ENCODE data around the gene PRRG1. TPM values are rescaled to one million over a fixed set of nuclear protein-coding genes. Genes with fewer than 3 reads are reported as not detected.
"Not testable (repeated sequence)": the region's sequence is repeated elsewhere in the genome, so short reads cannot be mapped to it uniquely, and the experiment has no call there.

The PRRG1 gene
- polyA plus RNA-seq = 1 to 10 TPM; 1.8 to 1.9 TPM

- peak within 1 kb of the TSS; percentile 56 to 68 for H3K4me3 ChIP-seq (ENCODE audit: low read depth in 1 of 2, low read length in 2 of 2)
- H3K9me3 ChIP-seq (ENCODE audit: control insufficient read depth in 2 of 2, insufficient read depth in 1 of 2, low read depth in 1 of 2, low read length in 1 of 2) = no peaks in the 10 kb centered on the region
- no peaks in the 10 kb centered on the region for H3K27me3 ChIP-seq (ENCODE audit: control insufficient read depth in 1 of 2, insufficient read depth in 2 of 2, low read length in 2 of 2)
- no peaks in the 10 kb centered on the region for H3K4me1 ChIP-seq (ENCODE audit: control insufficient read depth in 2 of 2, insufficient read depth in 2 of 2, low read length in 1 of 2)
- no peaks in the 10 kb centered on the region for H3K36me3 ChIP-seq (ENCODE audit: control insufficient read depth in 2 of 2, insufficient read depth in 2 of 2, low read length in 1 of 2)
- peak within 1 kb of the TSS; percentile 38 to 73 for H3K27ac ChIP-seq (ENCODE audit: low read depth in 2 of 2, low read length in 1 of 2)
- 1 to 24% methylated on average over 50 to 59 of the region's 61 CpGs for whole genome bisulfite sequencing, 2 donors
Observed at GRCh38 chrX:37349221-37350033, at the start of gene PRRG1. TSS of gene PRRG1 (plus strand) at chrX:37349364. CDS start at chrX:37406250, 56,886 bp downstream.

- Histone ChIP-seq H3K9me3 (ENCODE audit: control insufficient read depth in 2 of 2, insufficient read depth in 1 of 2, low read depth in 1 of 2, low read length in 1 of 2) (no peaks in the 10 kb centered on the region), H3K27me3 (ENCODE audit: control insufficient read depth in 1 of 2, insufficient read depth in 2 of 2, low read length in 2 of 2) (no peaks in the 10 kb centered on the region), H3K4me3 (ENCODE audit: low read depth in 1 of 2, low read length in 2 of 2) (no peak overlapping the region), H3K27ac (ENCODE audit: low read depth in 2 of 2, low read length in 1 of 2) (no peak overlapping the region), H3K4me1 (ENCODE audit: control insufficient read depth in 2 of 2, insufficient read depth in 2 of 2, low read length in 1 of 2) (no peaks in the 10 kb centered on the region), H3K36me3 (ENCODE audit: control insufficient read depth in 2 of 2, insufficient read depth in 2 of 2, low read length in 1 of 2) (no peaks in the 10 kb centered on the region)
- 26 to 30% methylated on average over 1 of the region's 1 CpG for WGBS, 2 donors
Observed at GRCh38 chrX:37302569-37302968, 46.6 kb upstream of the PRRG1 start.

- 56 to 93% methylated on average over 1 of the region's 2 CpGs for WGBS, 2 donors
- H3K27me3 ChIP-seq (ENCODE audit: control insufficient read depth in 1 of 2, insufficient read depth in 2 of 2, low read length in 2 of 2); H3K27ac ChIP-seq (ENCODE audit: low read depth in 2 of 2, low read length in 1 of 2); H3K36me3 ChIP-seq (ENCODE audit: control insufficient read depth in 2 of 2, insufficient read depth in 2 of 2, low read length in 1 of 2); H3K4me3 ChIP-seq (ENCODE audit: low read depth in 1 of 2, low read length in 2 of 2); H3K4me1 ChIP-seq (ENCODE audit: control insufficient read depth in 2 of 2, insufficient read depth in 2 of 2, low read length in 1 of 2); H3K9me3 ChIP-seq (ENCODE audit: control insufficient read depth in 2 of 2, insufficient read depth in 1 of 2, low read depth in 1 of 2, low read length in 1 of 2): not testable (repeated sequence)
Observed at GRCh38 chrX:37305238-37305637, 43.9 kb upstream of the PRRG1 start.

GRCh38 chrX:37314531-37314930 lies 34.6 kb upstream of the PRRG1 start:
- no peak overlapping the region for H3K27ac ChIP-seq (ENCODE audit: low read depth in 2 of 2, low read length in 1 of 2)
- H3K27me3 ChIP-seq (ENCODE audit: control insufficient read depth in 1 of 2, insufficient read depth in 2 of 2, low read length in 2 of 2) = no peaks in the 10 kb centered on the region
- no peaks in the 10 kb centered on the region for H3K9me3 ChIP-seq (ENCODE audit: control insufficient read depth in 2 of 2, insufficient read depth in 1 of 2, low read depth in 1 of 2, low read length in 1 of 2)
- H3K4me3 ChIP-seq (ENCODE audit: low read depth in 1 of 2, low read length in 2 of 2) = no peak overlapping the region
- no peaks in the 10 kb centered on the region for H3K36me3 ChIP-seq (ENCODE audit: control insufficient read depth in 2 of 2, insufficient read depth in 2 of 2, low read length in 1 of 2)
- H3K4me1 ChIP-seq (ENCODE audit: control insufficient read depth in 2 of 2, insufficient read depth in 2 of 2, low read length in 1 of 2) = no peaks in the 10 kb centered on the region

GRCh38 chrX:37315511-37316248 lies 33.5 kb upstream of the PRRG1 start:
- no peaks in the 10 kb centered on the region for H3K36me3 ChIP-seq (ENCODE audit: control insufficient read depth in 2 of 2, insufficient read depth in 2 of 2, low read length in 1 of 2)
- no peak overlapping the region for H3K27ac ChIP-seq (ENCODE audit: low read depth in 2 of 2, low read length in 1 of 2)
- no peak overlapping the region for H3K4me3 ChIP-seq (ENCODE audit: low read depth in 1 of 2, low read length in 2 of 2)
- H3K9me3 ChIP-seq (ENCODE audit: control insufficient read depth in 2 of 2, insufficient read depth in 1 of 2, low read depth in 1 of 2, low read length in 1 of 2) = no peaks in the 10 kb centered on the region
- 60 to 82% methylated on average over 4 of the region's 4 CpGs for WGBS, 2 donors
- no peaks in the 10 kb centered on the region for H3K4me1 ChIP-seq (ENCODE audit: control insufficient read depth in 2 of 2, insufficient read depth in 2 of 2, low read length in 1 of 2)
- H3K27me3 ChIP-seq (ENCODE audit: control insufficient read depth in 1 of 2, insufficient read depth in 2 of 2, low read length in 2 of 2) = no peaks in the 10 kb centered on the region

- no peaks in the 10 kb centered on the region for H3K36me3 ChIP-seq (ENCODE audit: control insufficient read depth in 2 of 2, insufficient read depth in 2 of 2, low read length in 1 of 2)
- no peak overlapping the region for H3K27ac ChIP-seq (ENCODE audit: low read depth in 2 of 2, low read length in 1 of 2)
- H3K27me3 ChIP-seq (ENCODE audit: control insufficient read depth in 1 of 2, insufficient read depth in 2 of 2, low read length in 2 of 2) = no peaks in the 10 kb centered on the region
- H3K4me3 ChIP-seq (ENCODE audit: low read depth in 1 of 2, low read length in 2 of 2) = no peak overlapping the region
- H3K9me3 ChIP-seq (ENCODE audit: control insufficient read depth in 2 of 2, insufficient read depth in 1 of 2, low read depth in 1 of 2, low read length in 1 of 2) = no peaks in the 10 kb centered on the region
- WGBS, 2 donors = 73 to 77% methylated on average over 5 of the region's 5 CpGs
- H3K4me1 ChIP-seq (ENCODE audit: control insufficient read depth in 2 of 2, insufficient read depth in 2 of 2, low read length in 1 of 2) = no peaks in the 10 kb centered on the region
Observed at GRCh38 chrX:37320541-37321203, 28.5 kb upstream of the PRRG1 start.

GRCh38 chrX:37330642-37331041 lies 18.5 kb upstream of the PRRG1 start:
- no peaks in the 10 kb centered on the region for H3K4me1 ChIP-seq (ENCODE audit: control insufficient read depth in 2 of 2, insufficient read depth in 2 of 2, low read length in 1 of 2)
- no peaks in the 10 kb centered on the region for H3K36me3 ChIP-seq (ENCODE audit: control insufficient read depth in 2 of 2, insufficient read depth in 2 of 2, low read length in 1 of 2)
- H3K27me3 ChIP-seq (ENCODE audit: control insufficient read depth in 1 of 2, insufficient read depth in 2 of 2, low read length in 2 of 2) = peaks cover 0 to 7% of the 10 kb centered on the region in 2 donors
- WGBS, 2 donors = 71 to 87% methylated on average over 1 of the region's 1 CpG
- H3K9me3 ChIP-seq (ENCODE audit: control insufficient read depth in 2 of 2, insufficient read depth in 1 of 2, low read depth in 1 of 2, low read length in 1 of 2) = no peaks in the 10 kb centered on the region
- no peak overlapping the region for H3K4me3 ChIP-seq (ENCODE audit: low read depth in 1 of 2, low read length in 2 of 2)
- no peak overlapping the region for H3K27ac ChIP-seq (ENCODE audit: low read depth in 2 of 2, low read length in 1 of 2)

- no peaks in the 10 kb centered on the region for H3K4me1 ChIP-seq (ENCODE audit: control insufficient read depth in 2 of 2, insufficient read depth in 2 of 2, low read length in 1 of 2)
- no peak overlapping the region for H3K4me3 ChIP-seq (ENCODE audit: low read depth in 1 of 2, low read length in 2 of 2)
- WGBS, 2 donors = 36 to 40% methylated on average over 4 of the region's 4 CpGs
Observed at GRCh38 chrX:37331546-37331945, 17.6 kb upstream of the PRRG1 start.

GRCh38 chrX:37332055-37332454 lies 17.1 kb upstream of the PRRG1 start:
- H3K4me3 ChIP-seq (ENCODE audit: low read depth in 1 of 2, low read length in 2 of 2) = no peak overlapping the region
- no peaks in the 10 kb centered on the region for H3K9me3 ChIP-seq (ENCODE audit: control insufficient read depth in 2 of 2, insufficient read depth in 1 of 2, low read depth in 1 of 2, low read length in 1 of 2)
- H3K27ac ChIP-seq (ENCODE audit: low read depth in 2 of 2, low read length in 1 of 2) = no peak overlapping the region
- H3K27me3 ChIP-seq (ENCODE audit: control insufficient read depth in 1 of 2, insufficient read depth in 2 of 2, low read length in 2 of 2) = peaks cover 0 to 7% of the 10 kb centered on the region in 2 donors
- no peaks in the 10 kb centered on the region for H3K36me3 ChIP-seq (ENCODE audit: control insufficient read depth in 2 of 2, insufficient read depth in 2 of 2, low read length in 1 of 2)
- 27 to 39% methylated on average over 2 of the region's 2 CpGs for WGBS, 2 donors
- no peaks in the 10 kb centered on the region for H3K4me1 ChIP-seq (ENCODE audit: control insufficient read depth in 2 of 2, insufficient read depth in 2 of 2, low read length in 1 of 2)

More at GRCh38 chrX:37331546-37331945, 17.6 kb upstream of the PRRG1 start:
- Histone ChIP-seq H3K9me3 (ENCODE audit: control insufficient read depth in 2 of 2, insufficient read depth in 1 of 2, low read depth in 1 of 2, low read length in 1 of 2) (no peaks in the 10 kb centered on the region), H3K36me3 (ENCODE audit: control insufficient read depth in 2 of 2, insufficient read depth in 2 of 2, low read length in 1 of 2) (no peaks in the 10 kb centered on the region), H3K27ac (ENCODE audit: low read depth in 2 of 2, low read length in 1 of 2) (no peak overlapping the region), H3K27me3 (ENCODE audit: control insufficient read depth in 1 of 2, insufficient read depth in 2 of 2, low read length in 2 of 2) (peaks cover 0 to 7% of the 10 kb centered on the region in 2 donors)
